ENCODE measurements around the gene SH3GLB2. TPM values are rescaled to one million over a fixed set of nuclear protein-coding genes. Genes with fewer than 3 reads are reported as not detected.
A peak's percentile ranks its signal among the peaks of the same experiment; 100 is the strongest.

Gene SH3GLB2
- total and polyA plus RNA-seq, 2 experiments from 2014 or later = 21.9 to 68.0 TPM

DNA sequence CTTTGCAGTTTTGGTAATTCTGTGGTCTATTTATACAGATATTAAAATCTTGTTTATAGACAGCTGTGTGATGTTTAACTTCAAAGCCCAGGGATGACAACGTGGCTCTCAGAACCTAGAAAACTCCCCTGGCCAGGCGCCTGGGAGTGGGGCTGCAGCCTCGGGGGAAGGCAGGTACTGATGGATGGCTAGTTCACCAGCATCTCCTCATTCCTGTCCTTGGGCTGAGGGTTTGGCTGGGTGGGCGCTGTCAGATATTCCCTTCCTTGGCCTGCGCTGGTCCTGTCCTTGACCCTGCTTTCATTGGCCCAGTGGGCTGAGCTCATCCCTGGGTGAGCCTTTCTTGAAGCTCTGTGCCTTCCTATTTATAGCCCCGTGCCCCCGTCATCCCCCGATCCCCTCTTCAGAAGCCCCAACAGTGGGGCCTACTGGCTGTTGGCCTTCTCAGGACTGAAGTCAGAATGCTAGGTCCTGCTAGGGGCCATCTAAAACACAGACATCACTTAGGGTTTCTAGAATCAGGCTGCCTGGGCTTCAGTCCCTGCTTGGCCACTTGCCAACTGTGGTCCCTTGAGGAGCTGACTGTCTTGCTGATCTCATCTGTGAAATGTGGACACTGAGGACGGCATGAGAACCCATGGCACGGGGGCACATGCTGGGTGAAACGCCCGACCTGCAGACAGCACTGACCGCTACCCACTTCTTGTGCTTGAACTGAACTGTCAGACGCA is 20.9 kb downstream of the SH3GLB2 start (continued):
- TF ChIP-seq, protein P1, sequence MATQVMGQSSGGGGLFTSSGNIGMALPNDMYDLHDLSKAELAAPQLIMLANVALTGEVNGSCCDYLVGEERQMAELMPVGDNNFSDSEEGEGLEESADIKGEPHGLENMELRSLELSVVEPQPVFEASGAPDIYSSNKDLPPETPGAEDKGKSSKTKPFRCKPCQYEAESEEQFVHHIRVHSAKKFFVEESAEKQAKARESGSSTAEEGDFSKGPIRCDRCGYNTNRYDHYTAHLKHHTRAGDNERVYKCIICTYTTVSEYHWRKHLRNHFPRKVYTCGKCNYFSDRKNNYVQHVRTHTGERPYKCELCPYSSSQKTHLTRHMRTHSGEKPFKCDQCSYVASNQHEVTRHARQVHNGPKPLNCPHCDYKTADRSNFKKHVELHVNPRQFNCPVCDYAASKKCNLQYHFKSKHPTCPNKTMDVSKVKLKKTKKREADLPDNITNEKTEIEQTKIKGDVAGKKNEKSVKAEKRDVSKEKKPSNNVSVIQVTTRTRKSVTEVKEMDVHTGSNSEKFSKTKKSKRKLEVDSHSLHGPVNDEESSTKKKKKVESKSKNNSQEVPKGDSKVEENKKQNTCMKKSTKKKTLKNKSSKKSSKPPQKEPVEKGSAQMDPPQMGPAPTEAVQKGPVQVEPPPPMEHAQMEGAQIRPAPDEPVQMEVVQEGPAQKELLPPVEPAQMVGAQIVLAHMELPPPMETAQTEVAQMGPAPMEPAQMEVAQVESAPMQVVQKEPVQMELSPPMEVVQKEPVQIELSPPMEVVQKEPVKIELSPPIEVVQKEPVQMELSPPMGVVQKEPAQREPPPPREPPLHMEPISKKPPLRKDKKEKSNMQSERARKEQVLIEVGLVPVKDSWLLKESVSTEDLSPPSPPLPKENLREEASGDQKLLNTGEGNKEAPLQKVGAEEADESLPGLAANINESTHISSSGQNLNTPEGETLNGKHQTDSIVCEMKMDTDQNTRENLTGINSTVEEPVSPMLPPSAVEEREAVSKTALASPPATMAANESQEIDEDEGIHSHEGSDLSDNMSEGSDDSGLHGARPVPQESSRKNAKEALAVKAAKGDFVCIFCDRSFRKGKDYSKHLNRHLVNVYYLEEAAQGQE (IDR thresholded peaks at IDR 0.05; ENCODE audit: unreplicated experiment) = no peak
- TF ChIP-seq EZH2phosphoT487 (IDR thresholded peaks at IDR 0.05; ENCODE audit: unreplicated experiment) = no peak

DNA sequence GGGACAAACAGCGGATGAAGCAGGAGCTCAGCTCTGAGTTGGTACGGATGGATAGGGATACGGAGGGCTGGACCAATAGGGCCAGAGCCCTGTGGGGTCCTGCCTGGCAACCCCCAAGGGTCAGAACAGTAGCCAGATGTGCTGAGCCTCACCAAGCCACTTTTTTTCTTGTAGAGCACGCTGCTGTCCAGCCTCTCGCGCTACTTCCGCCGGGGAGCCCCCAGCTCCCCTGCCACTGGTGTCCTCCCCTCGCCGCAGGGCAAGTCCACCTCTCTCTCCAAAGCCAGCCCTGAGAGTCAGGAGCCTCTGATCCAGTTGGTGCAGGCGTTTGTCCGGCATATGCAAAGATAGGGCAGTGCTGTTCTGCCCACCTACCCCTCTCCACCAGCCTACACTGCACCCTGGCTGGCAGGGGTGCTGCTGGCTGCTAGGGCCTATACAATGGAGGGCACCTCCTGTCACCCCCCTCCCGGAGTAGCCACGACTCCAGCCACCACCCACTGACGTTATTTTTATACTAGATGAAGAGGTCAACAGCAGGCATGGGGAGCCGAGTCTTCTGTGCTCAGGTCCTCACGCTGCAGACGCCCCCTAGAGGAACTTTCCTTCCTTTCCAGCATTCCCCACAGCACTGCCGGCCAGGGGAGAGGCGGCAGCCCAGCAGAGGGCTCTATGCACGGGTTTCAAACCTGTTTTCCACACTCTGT is 21.6 kb downstream of the SH3GLB2 start:
- H3K36me3 ChIP-seq (ENCODE audit: insufficient read depth) = peaks cover 15% of the 10 kb centered on the region; the same call in 1 of the 2 replicates
- peaks cover 6% of the 10 kb centered on the region; the same call in 1 of the 2 replicates for H4K20me1 ChIP-seq (replicated peaks; ENCODE audit: insufficient read depth)
- peak; percentile 37; the same call in 1 of the 2 replicates for TF ChIP-seq POLR2AphosphoS5 (IDR thresholded peaks at IDR 0.05; ENCODE audit: low read depth)
- TF ChIP-seq ZNF331 (CRISPR knock-in tag; IDR thresholded peaks at IDR 0.05; ENCODE audit: low read depth) = no peak
- TF ChIP-seq, protein P1 (IDR thresholded peaks at IDR 0.05; ENCODE audit: unreplicated experiment) = no peak
- TF ChIP-seq, protein P2, sequence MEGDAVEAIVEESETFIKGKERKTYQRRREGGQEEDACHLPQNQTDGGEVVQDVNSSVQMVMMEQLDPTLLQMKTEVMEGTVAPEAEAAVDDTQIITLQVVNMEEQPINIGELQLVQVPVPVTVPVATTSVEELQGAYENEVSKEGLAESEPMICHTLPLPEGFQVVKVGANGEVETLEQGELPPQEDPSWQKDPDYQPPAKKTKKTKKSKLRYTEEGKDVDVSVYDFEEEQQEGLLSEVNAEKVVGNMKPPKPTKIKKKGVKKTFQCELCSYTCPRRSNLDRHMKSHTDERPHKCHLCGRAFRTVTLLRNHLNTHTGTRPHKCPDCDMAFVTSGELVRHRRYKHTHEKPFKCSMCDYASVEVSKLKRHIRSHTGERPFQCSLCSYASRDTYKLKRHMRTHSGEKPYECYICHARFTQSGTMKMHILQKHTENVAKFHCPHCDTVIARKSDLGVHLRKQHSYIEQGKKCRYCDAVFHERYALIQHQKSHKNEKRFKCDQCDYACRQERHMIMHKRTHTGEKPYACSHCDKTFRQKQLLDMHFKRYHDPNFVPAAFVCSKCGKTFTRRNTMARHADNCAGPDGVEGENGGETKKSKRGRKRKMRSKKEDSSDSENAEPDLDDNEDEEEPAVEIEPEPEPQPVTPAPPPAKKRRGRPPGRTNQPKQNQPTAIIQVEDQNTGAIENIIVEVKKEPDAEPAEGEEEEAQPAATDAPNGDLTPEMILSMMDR (conservative IDR thresholded peaks at IDR 0.05; ENCODE audit: low read depth in 2 of 2) = peak; percentile 88 to 94
- TF ChIP-seq EZH2 (IDR thresholded peaks at IDR 0.05; ENCODE audit: low read depth, unreplicated experiment) = no peak
- no peak for TF ChIP-seq ZNF114 (CRISPR knock-in tag; IDR thresholded peaks at IDR 0.05)
- DNase-seq (ENCODE audit: low spot score) = peak; percentile 92
- H3K27ac ChIP-seq (ENCODE audit: low read depth) = peak overlapping the region; percentile 72
- peaks cover 22% of the 10 kb centered on the region; the same call in 1 of the 2 replicates for H3F3A ChIP-seq (replicated peaks; ENCODE audit: low read depth)
- no peaks in the 10 kb centered on the region for H3K9me3 Mint-ChIP-seq
- H3K79me2 ChIP-seq (replicated peaks; ENCODE audit: insufficient read depth) = no peaks in the 10 kb centered on the region
- H3K4me1 Mint-ChIP-seq = peaks cover 3% of the 10 kb centered on the region; the same call in 1 of the 3 replicates
- no peak overlapping the region for H3K4me2 ChIP-seq
- no peaks in the 10 kb centered on the region for H3K4me1 ChIP-seq (ENCODE audit: insufficient read depth)
- no peaks in the 10 kb centered on the region for H3K9me2 ChIP-seq (ENCODE audit: insufficient read depth)
- H3K36me3 Mint-ChIP-seq (ENCODE audit: low read depth) = peaks cover 65% of the 10 kb centered on the region
- no peaks in the 10 kb centered on the region for H3K27me3 ChIP-seq (ENCODE audit: insufficient read depth)
- no peak overlapping the region for H3K4me3 Mint-ChIP-seq
- H3K27me3 Mint-ChIP-seq (ENCODE audit: insufficient read depth, low read depth, poor library complexity) = peaks cover 15% of the 10 kb centered on the region
- ATAC-seq = peak; percentile 88
- H3K4me3 ChIP-seq = no peak overlapping the region
- peak overlapping the region; percentile 52; the same call in 1 of the 2 replicates for H3K27ac Mint-ChIP-seq
- H2AFZ ChIP-seq = no peak overlapping the region
